DLD1 (cell line): ENCODE data around the gene ESRRB.

Experiments
- in situ Hi-C: cut with HindIII; loops from 2 replicates; pipeline ENCODE4 v1.10.0; 2017; ENCODE audit warnings: low sequenced_read_pairs

ESRRB gene

GRCh38 chr14:76491172-76491930 lies 115.4 kb downstream of the ESRRB start:
- in situ Hi-C loops, result no loop called here

- in situ Hi-C loops, result no loop called here
These were observed 120.0 kb downstream of the ESRRB start for GRCh38 chr14:76495983-76496382.

- in situ Hi-C loops, result no loop called here
These were observed 120.7 kb downstream of the ESRRB start for GRCh38 chr14:76496595-76496994.

GRCh38 chr14:76497550-76498462 lies 121.9 kb downstream of the ESRRB start:
- in situ Hi-C loops, result no loop called here

GRCh38 chr14:76498463-76498935 lies 122.6 kb downstream of the ESRRB start:
- in situ Hi-C loops, result no loop called here

GRCh38 chr14:76498976-76499375 lies 123.0 kb downstream of the ESRRB start:
- in situ Hi-C loops, result no loop called here

- in situ Hi-C loops, result no loop called here
These were observed 123.5 kb downstream of the ESRRB start for GRCh38 chr14:76499399-76499798.

- in situ Hi-C loops, result no loop called here
These were observed 124.1 kb downstream of the ESRRB start for GRCh38 chr14:76500011-76500410.

GRCh38 chr14:76500480-76500879 lies 124.5 kb downstream of the ESRRB start:
- in situ Hi-C loops, result no loop called here

- in situ Hi-C loops, result no loop called here
These were observed 125.3 kb downstream of the ESRRB start for GRCh38 chr14:76501156-76501720.

GRCh38 chr14:76502219-76502618 lies 126.3 kb downstream of the ESRRB start:
- in situ Hi-C loops, result no loop called here

GRCh38 chr14:76502638-76503037 lies 126.7 kb downstream of the ESRRB start:
- in situ Hi-C loops, result no loop called here

GRCh38 chr14:76509311-76509710 lies 133.4 kb downstream of the ESRRB start:
- in situ Hi-C loops, result no loop called here

GRCh38 chr14:76510181-76510580 lies 134.2 kb downstream of the ESRRB start:
- in situ Hi-C loops, result no loop called here

GRCh38 chr14:76514213-76514998 lies 138.5 kb downstream of the ESRRB start:
- in situ Hi-C loops, result no loop called here

GRCh38 chr14:76516884-76517283 lies 140.9 kb downstream of the ESRRB start:
- in situ Hi-C loops, result no loop called here

- in situ Hi-C loops, result no loop called here
These were observed 142.4 kb downstream of the ESRRB start for GRCh38 chr14:76518366-76518765.

- in situ Hi-C loops, result no loop called here
These were observed 149.3 kb downstream of the ESRRB start for GRCh38 chr14:76525106-76525821.

- in situ Hi-C loops, result no loop called here
These were observed 155.1 kb downstream of the ESRRB start for GRCh38 chr14:76531085-76531484.

- in situ Hi-C loops, result no loop called here
These were observed 155.9 kb downstream of the ESRRB start for GRCh38 chr14:76531821-76532318.
